Measurements from ENCODE around the gene PODN.

DNA sequence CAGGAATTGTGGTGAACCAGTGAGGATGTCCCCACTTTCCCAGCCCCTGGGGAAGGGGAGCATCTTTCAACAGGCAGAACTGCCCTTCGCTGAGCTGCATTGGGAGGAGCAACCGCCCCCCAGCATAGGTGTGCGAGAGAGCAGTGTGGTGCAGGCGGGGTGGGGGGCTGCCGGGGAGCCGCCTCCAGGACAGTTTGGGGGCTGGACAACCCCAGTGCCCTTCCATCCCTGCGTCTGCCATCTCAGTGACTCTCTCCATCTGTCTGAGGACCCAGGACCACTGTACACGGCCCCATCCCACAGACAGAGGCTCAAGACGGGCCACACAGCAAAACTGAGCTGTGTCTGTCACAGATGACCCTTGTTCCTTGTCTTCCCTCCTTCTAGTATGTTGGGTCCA lies 14.2 kb downstream of the PODN start:
- TF ChIP-seq, protein P1, sequence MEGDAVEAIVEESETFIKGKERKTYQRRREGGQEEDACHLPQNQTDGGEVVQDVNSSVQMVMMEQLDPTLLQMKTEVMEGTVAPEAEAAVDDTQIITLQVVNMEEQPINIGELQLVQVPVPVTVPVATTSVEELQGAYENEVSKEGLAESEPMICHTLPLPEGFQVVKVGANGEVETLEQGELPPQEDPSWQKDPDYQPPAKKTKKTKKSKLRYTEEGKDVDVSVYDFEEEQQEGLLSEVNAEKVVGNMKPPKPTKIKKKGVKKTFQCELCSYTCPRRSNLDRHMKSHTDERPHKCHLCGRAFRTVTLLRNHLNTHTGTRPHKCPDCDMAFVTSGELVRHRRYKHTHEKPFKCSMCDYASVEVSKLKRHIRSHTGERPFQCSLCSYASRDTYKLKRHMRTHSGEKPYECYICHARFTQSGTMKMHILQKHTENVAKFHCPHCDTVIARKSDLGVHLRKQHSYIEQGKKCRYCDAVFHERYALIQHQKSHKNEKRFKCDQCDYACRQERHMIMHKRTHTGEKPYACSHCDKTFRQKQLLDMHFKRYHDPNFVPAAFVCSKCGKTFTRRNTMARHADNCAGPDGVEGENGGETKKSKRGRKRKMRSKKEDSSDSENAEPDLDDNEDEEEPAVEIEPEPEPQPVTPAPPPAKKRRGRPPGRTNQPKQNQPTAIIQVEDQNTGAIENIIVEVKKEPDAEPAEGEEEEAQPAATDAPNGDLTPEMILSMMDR (IDR thresholded peaks at IDR 0.05; ENCODE audit: extremely low read depth in 1 of 2, insufficient read depth in 1 of 2, low read depth in 1 of 2, low read length in 2 of 2) = no peak
- TF ChIP-seq POLR2A (IDR thresholded peaks at IDR 0.05; ENCODE audit: low read depth, low read length) = no peak
- no peak for TF ChIP-seq EZH2 (IDR thresholded peaks at IDR 0.05; ENCODE audit: borderline replicate concordance, low read depth, low read length, severe bottlenecking)
- no peak for TF ChIP-seq GATA2 (IDR thresholded peaks at IDR 0.05; ENCODE audit: insufficient read depth, insufficient read length, low read depth, low read length)
- no peak for TF ChIP-seq POLR2AphosphoS5 (IDR thresholded peaks at IDR 0.05; ENCODE audit: insufficient read depth, low read depth, low read length)
- TF ChIP-seq, protein P2, sequence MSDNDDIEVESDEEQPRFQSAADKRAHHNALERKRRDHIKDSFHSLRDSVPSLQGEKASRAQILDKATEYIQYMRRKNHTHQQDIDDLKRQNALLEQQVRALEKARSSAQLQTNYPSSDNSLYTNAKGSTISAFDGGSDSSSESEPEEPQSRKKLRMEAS (IDR thresholded peaks at IDR 0.05; ENCODE audit: insufficient read depth, insufficient read length) = no peak
- TF ChIP-seq MYC (IDR thresholded peaks at IDR 0.05; ENCODE audit: low read depth, low read length) = no peak
